DND-41 (cell line): ENCODE measurements around the gene MRPS10.

ENCODE experiments used
- CTCF ChIP-seq: IDR thresholded peaks from 2 replicates; pipeline ENCODE4 v1.5.1; 2012; ENCODE audit warnings: borderline replicate concordance, low read length, moderate library complexity, mild to moderate bottlenecking; ENCODE audit not compliant: poor library complexity, severe bottlenecking; ENCODE audit errors: extremely low read depth
- EZH2 ChIP-seq: IDR thresholded peaks from 3 replicates; pipeline ENCODE4 v1.6.1; 2012; ENCODE audit warnings: borderline replicate concordance, low read depth, mild to moderate bottlenecking, moderate library complexity, low read length, inconsistent platforms; ENCODE audit not compliant: severe bottlenecking

GRCh38 chr6:42168650-42169049 lies 49.0 kb downstream of the MRPS10 start:
- TF ChIP-seq CTCF = no peak
- TF ChIP-seq EZH2 = no peak
